Measurements from ENCODE around the gene DOCK10.

DOCK10 gene

GRCh38 chr2:224894356-224894755 is 147.9 kb downstream of the DOCK10 start:
- no peak for TF ChIP-seq CTCF (IDR thresholded peaks at IDR 0.05; ENCODE audit: control insufficient read depth, extremely low read depth, insufficient read depth)
- no peak overlapping the region for H3K4me3 ChIP-seq (ENCODE audit: low read depth, low read length)
- no peak for DNase-seq (ENCODE audit: low read depth)

- no peak for DNase-seq (ENCODE audit: low read depth)
- no peak for TF ChIP-seq CTCF (IDR thresholded peaks at IDR 0.05; ENCODE audit: control insufficient read depth, extremely low read depth, insufficient read depth)
- H3K4me3 ChIP-seq (ENCODE audit: low read depth, low read length): no peak overlapping the region
These were observed 148.4 kb downstream of the DOCK10 start for GRCh38 chr2:224893848-224894247.

GRCh38 chr2:224892574-224893204 is 149.6 kb downstream of the DOCK10 start:
- no peak for TF ChIP-seq CTCF (IDR thresholded peaks at IDR 0.05; ENCODE audit: control insufficient read depth, extremely low read depth, insufficient read depth)
- DNase-seq (ENCODE audit: low read depth): no peak
- H3K4me3 ChIP-seq (ENCODE audit: low read depth, low read length): no peak overlapping the region

GRCh38 chr2:224890372-224890771 is 151.9 kb downstream of the DOCK10 start:
- no peak for TF ChIP-seq CTCF (IDR thresholded peaks at IDR 0.05; ENCODE audit: control insufficient read depth, extremely low read depth, insufficient read depth)
- no peak for DNase-seq (ENCODE audit: low read depth)
- H3K4me3 ChIP-seq (ENCODE audit: low read depth, low read length): no peak overlapping the region

- no peak overlapping the region for H3K4me3 ChIP-seq (ENCODE audit: low read depth, low read length)
- DNase-seq (ENCODE audit: low read depth): no peak
- TF ChIP-seq CTCF (IDR thresholded peaks at IDR 0.05; ENCODE audit: control insufficient read depth, extremely low read depth, insufficient read depth): no peak
These were observed 155.1 kb downstream of the DOCK10 start for GRCh38 chr2:224887141-224887540.

- no peak for TF ChIP-seq CTCF (IDR thresholded peaks at IDR 0.05; ENCODE audit: control insufficient read depth, extremely low read depth, insufficient read depth)
- no peak for DNase-seq (ENCODE audit: low read depth)
- H3K4me3 ChIP-seq (ENCODE audit: low read depth, low read length): no peak overlapping the region
These were observed 156.3 kb downstream of the DOCK10 start for GRCh38 chr2:224885836-224886547.
